ENCODE measurements around the gene ZNF248. TPM values are rescaled to one million over a fixed set of nuclear protein-coding genes. Genes with fewer than 3 reads are reported as not detected.

ZNF248 gene
- total RNA-seq, 4 donors from 2014 or later: 11.8 to 24.0 (median 16.1) TPM

- no peak for TF ChIP-seq POLR2A (IDR thresholded peaks at IDR 0.05)
- TF ChIP-seq CTCF (IDR thresholded peaks at IDR 0.05): no peak
- no peak for TF ChIP-seq EP300 (IDR thresholded peaks at IDR 0.05)
Observed at GRCh38 chr10:37758074-37758473, 99.3 kb downstream of the ZNF248 start.

GRCh38 chr10:37754538-37755323 lies 102.7 kb downstream of the ZNF248 start:
- Histone ChIP-seq H3K9me3 (peaks cover 0 to 60% (median 3%) of the 10 kb centered on the region in 4 donors), H3K27ac (no peak overlapping the region), H3K4me1 (no peaks in the 10 kb centered on the region), H3K4me3 (no peak overlapping the region), H3K27me3 (no peaks in the 10 kb centered on the region), H3K36me3 (peaks cover 0 to 10% (median 0%) of the 10 kb centered on the region in 3 donors)
- DNase-seq (ENCODE audit: low spot score in 2 of 2): no peak
- WGBS, 2 donors: 29 to 31% methylated on average over 2 of the region's 2 CpGs
- peak in 1 of 5 experiments; percentile 10 for TF ChIP-seq CTCF (IDR thresholded peaks at IDR 0.05)
- TF ChIP-seq POLR2A (IDR thresholded peaks at IDR 0.05): no peak

More at GRCh38 chr10:37758074-37758473, 99.3 kb downstream of the ZNF248 start:
- Histone ChIP-seq H3K4me3 (no peak overlapping the region), H3K27ac (no peak overlapping the region), H3K4me1 (no peaks in the 10 kb centered on the region), H3K27me3 (no peaks in the 10 kb centered on the region), H3K9me3 (peaks cover 0 to 51% (median 3%) of the 10 kb centered on the region in 4 donors), H3K36me3 (peaks cover 0 to 24% (median 0%) of the 10 kb centered on the region in 3 donors)
- DNase-seq (ENCODE audit: low spot score in 2 of 2): no peak

- no peak for DNase-seq (ENCODE audit: low spot score in 2 of 2)
- H3K9me3 ChIP-seq: peaks cover 0 to 76% (median 3%) of the 10 kb centered on the region in 4 donors
Observed at GRCh38 chr10:37752334-37752875, 105.0 kb downstream of the ZNF248 start.

GRCh38 chr10:37748170-37748569 lies 109.2 kb downstream of the ZNF248 start:
- DNase-seq (ENCODE audit: low spot score in 2 of 2): no peak
- Histone ChIP-seq H3K4me3 (no peak overlapping the region), H3K4me1 (no peaks in the 10 kb centered on the region), H3K36me3 (no peaks in the 10 kb centered on the region), H3K27ac (no peak overlapping the region), H3K27me3 (no peaks in the 10 kb centered on the region), H3K9me3 (peaks cover 0 to 39% (median 0%) of the 10 kb centered on the region in 4 donors)
- WGBS, 2 donors: 67 to 77% methylated on average over 4 of the region's 4 CpGs
- TF ChIP-seq EP300 (IDR thresholded peaks at IDR 0.05) (no peak), POLR2A (IDR thresholded peaks at IDR 0.05) (no peak), CTCF (IDR thresholded peaks at IDR 0.05) (no peak)

More at GRCh38 chr10:37752334-37752875, 105.0 kb downstream of the ZNF248 start:
- WGBS, 2 donors: 86 to 94% methylated on average over 2 of the region's 2 CpGs
- Histone ChIP-seq H3K36me3 (no peaks in the 10 kb centered on the region), H3K27me3 (no peaks in the 10 kb centered on the region), H3K27ac (no peak overlapping the region), H3K4me3 (no peak overlapping the region), H3K4me1 (no peaks in the 10 kb centered on the region)
- TF ChIP-seq POLR2A (IDR thresholded peaks at IDR 0.05) (no peak), CTCF (IDR thresholded peaks at IDR 0.05) (no peak), EP300 (IDR thresholded peaks at IDR 0.05) (no peak)

- 73 to 82% methylated on average over 5 of the region's 5 CpGs for WGBS, 2 donors
- Histone ChIP-seq H3K9me3 (peaks cover 0 to 29% (median 0%) of the 10 kb centered on the region in 4 donors), H3K4me3 (no peak overlapping the region), H3K4me1 (no peaks in the 10 kb centered on the region), H3K36me3 (no peaks in the 10 kb centered on the region), H3K27me3 (no peaks in the 10 kb centered on the region), H3K27ac (no peak overlapping the region)
- TF ChIP-seq EP300 (IDR thresholded peaks at IDR 0.05) (no peak), CTCF (IDR thresholded peaks at IDR 0.05) (no peak), POLR2A (IDR thresholded peaks at IDR 0.05) (no peak)
- DNase-seq (ENCODE audit: low spot score in 2 of 2): no peak
Observed at GRCh38 chr10:37747081-37747480, 110.3 kb downstream of the ZNF248 start.

Data from tibial nerve (tissue), 4 donors.